Activated T-cell treated with anti-CD3 and anti-CD28 coated beads for 4 hours (primary cell): ENCODE results near the gene KCNH3.
"Not testable (repeated sequence)": the region's sequence is repeated elsewhere in the genome, so short reads cannot be mapped to it uniquely, and the experiment has no call there.

Experiments
- DNase-seq: peaks from one replicate; pipeline ENCODE4 v3.0.0-alpha.2; 2020

KCNH3 gene

DNA sequence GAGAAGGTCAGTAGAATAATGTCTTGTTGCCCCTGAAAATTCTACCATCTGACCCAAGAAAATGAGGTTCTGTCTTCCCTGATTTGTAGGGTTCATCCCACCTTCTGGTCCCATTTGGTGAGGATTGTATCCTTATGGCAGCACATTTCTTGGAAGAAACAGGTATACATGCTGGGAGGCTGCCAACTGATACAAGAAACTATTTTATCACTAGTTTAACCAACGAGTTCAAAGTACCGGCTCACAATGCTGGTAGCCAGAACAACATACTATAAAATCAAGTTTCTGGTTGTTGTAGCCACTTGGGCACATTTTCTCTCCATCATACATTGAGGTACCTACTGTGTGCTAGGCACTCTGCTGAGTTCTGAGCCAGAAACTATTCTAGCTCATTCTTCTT lies 7.1 kb upstream of the KCNH3 start:
- no peak for DNase-seq

DNA sequence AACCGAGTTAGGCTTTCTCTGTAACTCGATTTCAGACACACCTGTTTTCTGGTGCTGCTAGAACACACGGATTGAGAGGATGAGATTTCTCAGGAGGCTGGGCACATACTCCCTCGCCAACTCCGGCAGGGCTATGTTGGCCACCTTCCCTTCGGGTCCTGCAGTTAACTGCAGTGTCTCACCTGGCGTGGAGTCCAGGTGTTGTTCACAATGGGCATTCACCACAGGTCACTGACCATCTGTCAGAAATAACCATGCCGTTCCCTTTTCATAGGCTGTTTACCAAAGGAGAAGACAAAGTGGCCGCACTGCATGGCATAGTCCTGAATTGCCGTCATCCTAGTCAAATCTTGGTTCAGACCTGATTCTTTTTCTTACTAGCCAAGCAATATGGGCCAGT lies 5.5 kb upstream of the KCNH3 start:
- DNase-seq, result no peak

GRCh38 chr12:49534122-49534521 lies 4.7 kb upstream of the KCNH3 start:
- DNase-seq, result not testable (repeated sequence)

DNA sequence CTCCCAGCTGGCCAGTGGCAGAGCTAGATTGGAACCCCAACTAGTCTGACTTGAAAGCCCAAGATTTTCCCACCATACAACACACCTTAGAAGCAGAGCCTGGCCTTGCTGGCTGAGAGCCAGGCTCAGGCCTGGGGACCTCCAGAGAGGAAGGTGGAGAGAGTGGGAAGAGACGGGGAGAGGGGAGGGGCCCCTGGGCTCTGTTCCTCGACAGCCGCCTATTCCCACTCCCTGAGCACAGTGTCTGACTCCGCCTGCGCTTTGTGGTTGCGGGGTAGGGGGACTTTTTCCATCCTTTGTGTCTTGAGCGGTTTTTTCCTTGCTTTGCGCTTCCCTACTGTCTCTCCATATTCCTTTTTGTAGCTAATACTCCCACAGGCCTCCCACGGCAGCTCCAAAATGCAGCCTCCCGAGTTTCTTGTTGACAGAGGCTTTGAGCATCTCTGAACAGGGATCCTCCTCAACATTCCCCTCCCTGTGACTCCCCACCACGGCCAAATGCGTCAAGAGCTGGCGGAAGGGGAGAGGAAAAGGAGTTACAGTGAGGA lies 4.0 kb upstream of the KCNH3 start:
- DNase-seq, result no peak

- no peak for DNase-seq
Measured at GRCh38 chr12:49535921-49536525, 2.8 kb upstream of the KCNH3 start.

- DNase-seq, result no peak
Measured at GRCh38 chr12:49536526-49537071, 2.2 kb upstream of the KCNH3 start.

DNA sequence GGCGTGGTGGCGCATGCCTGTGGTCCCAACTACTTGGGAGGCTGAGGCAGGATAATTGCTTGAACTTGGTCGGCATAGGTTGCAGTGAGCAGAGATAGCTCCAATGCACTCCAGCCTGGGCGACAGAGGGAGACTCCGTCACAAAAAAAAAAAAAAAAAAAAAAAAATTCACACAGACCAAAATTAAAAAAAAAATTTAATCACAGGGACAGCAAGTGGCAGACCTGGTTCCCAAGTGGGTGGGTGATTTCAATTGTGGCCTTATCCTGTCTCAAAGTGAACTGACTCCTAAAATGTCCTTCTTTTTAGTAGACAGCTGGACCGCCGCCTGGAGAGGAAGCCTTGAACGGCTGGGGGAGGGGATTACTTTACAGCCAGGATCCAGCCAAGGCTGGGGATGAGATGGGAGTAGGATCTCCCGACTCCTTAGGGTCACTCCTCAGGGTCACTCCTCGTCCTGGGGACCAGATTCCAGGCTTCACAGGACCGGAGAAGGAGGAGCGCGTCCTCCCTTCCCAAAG lies 1.5 kb upstream of the KCNH3 start:
- no peak for DNase-seq

GRCh38 chr12:49537752-49538509 lies 899 bp upstream of the KCNH3 start:
- peak; percentile 45 for DNase-seq

DNA sequence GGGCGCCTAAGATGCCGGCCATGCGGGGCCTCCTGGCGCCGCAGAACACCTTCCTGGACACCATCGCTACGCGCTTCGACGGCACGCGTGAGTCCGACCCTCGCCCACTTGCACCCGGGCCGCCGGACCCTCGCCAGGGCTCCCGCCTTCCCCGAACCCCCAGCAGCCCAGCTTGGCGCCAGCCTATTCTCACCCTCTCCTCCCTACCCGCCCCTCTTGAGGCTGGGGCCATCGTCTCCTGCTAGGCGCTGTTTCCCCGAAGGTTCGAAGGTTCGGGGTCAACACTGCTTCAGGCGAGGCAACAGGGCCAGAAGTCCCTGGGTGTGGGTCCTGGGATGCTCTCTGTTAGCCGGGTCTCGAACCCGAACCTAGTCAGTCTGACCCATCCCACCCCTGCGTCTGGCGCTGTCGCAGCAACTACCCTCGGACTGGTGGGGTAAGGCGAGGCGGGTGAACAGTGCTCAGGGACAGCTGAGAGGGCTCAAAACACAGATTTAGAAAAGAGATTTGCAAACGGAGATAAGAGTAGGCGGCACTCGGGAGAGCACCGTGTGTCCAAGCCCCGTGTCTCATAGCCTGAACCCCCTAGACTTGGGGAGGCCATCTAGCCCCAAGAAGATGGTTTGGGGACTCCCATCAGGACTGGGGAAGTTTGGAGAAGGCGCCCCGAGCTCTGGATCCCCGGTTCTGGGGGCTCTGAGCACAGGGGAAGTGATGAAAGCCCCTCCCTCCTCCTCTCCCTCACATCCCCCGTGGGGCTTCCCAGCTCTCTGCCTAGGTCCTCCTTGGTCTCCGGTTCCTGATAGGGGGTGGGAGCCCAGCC lies 787 bp downstream of the KCNH3 start:
- DNase-seq, result no peak

DNA sequence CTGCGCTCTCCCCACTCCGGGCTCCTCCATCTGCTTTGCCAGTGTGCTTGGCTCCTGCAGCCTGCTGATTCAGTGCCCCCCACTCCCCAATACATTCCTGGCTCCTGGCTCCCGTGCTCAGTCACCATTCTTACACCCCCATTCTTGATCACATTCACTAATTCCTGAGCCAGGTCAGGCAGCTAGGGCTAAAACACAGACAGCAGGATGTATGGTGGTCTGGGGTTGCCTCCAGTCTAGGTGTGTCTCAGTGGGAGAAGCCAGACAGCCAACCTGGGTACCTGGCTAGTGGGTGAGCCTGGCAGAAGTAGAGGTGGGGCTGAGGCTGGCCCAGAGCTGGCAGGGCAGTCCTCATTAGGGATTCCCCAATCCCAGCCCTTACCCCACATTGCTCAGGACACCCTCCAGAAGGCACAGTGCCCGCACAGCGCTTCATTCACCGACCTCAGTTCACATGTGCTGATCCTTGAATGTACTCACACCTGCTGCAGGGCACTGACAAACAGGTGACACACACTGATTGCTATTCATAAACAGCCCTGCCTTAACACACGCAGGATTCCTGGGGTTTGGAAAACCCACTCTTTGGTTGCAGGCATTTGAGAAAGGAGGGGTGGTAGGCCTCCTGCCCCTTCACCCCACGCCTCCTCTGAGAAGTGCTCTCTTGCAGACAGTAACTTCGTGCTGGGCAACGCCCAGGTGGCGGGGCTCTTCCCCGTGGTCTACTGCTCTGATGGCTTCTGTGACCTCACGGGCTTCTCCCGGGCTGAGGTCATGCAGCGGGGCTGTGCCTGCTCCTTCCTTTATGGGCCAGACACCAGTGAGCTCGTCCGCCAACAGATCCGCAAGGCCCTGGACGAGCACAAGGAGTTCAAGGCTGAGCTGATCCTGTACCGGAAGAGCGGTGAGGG lies 1.7 kb downstream of the KCNH3 start:
- no peak for DNase-seq

DNA sequence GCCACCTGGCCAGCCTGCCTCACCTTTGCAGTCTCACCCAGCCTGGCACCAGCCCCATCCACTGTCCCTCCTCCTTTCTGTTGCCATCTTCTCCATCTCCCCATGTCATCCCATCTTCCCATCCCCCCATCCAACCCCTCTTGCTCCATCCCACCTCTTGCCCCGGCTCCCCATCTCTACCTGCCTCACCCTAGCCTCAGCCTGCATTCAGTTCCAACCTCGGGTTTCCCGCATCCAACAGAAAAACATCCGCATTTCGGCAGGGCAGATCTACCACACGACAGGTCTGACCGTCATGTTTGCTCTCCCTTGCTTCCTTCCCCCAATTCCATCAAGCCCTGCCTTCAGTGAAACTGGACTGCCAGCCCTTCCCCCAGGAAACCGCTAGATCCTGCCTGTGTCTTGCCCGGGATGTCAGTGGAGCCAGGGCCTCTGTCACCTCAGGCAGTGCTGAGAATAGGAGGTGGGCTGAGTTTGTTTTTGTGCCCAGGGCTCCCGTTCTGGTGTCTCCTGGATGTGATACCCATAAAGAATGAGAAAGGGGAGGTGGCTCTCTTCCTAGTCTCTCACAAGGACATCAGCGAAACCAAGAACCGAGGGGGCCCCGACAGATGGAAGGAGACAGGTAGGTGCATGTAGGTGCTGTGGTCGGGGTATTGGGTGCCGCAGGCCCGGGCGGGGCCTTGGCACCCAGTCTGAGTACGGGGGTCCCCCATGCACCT lies 2.5 kb downstream of the KCNH3 start:
- no peak for DNase-seq

DNA sequence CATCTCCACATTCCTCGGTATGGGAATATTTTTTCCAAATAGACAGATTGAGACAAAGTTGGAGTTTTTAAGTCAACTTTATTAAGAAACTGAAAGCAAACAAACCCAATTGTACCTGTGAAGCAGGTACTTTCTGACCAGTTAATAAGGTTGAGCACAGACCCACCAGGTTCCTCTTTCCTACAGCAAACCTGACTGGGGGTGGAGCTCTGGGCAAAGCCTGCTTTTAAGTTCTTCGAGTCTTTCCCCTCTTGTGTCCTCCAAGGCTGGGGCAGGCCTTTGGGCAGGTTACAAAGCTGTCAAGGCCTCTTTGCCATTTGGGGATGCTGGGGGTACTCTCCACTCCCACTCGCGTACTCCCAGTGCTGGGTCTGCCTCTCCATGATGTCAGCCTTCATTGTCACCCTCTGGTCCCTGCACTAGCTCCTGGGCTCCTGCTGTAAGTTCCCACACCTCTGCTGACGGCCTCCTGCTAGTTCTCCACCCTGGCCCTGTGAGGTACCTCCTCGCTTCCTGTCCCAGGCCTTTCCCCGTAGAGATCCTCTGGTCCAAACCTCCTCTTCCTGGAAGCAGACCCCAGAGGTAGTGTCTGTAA lies 3.2 kb downstream of the KCNH3 start:
- DNase-seq, result no peak

DNA sequence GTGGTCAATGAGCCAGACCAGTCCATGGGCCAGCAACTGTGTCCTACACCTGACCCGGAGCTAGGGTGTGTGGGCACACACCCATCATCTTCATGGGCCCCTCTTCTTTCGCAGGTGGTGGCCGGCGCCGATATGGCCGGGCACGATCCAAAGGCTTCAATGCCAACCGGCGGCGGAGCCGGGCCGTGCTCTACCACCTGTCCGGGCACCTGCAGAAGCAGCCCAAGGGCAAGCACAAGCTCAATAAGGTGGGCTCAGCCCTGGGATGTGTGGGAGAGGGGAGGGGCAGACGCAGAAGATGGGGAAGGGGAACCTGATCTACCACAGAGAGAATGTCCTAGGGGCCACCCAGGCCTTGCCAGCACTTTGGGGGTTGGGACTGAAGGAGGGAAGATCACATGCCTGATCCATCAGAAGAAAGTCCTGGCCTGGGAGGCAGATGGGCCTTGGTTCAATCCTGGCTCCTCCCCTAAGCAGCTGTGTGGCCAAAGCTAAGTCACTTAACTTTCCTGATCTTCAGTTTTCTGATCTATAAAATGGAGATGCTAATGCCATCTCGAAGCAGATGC lies 3.8 kb downstream of the KCNH3 start:
- DNase-seq, result no peak

GRCh38 chr12:49543221-49543913 lies 4.5 kb downstream of the KCNH3 start:
- no peak for DNase-seq

GRCh38 chr12:49543914-49544815 lies 5.3 kb downstream of the KCNH3 start:
- DNase-seq, result no peak

DNA sequence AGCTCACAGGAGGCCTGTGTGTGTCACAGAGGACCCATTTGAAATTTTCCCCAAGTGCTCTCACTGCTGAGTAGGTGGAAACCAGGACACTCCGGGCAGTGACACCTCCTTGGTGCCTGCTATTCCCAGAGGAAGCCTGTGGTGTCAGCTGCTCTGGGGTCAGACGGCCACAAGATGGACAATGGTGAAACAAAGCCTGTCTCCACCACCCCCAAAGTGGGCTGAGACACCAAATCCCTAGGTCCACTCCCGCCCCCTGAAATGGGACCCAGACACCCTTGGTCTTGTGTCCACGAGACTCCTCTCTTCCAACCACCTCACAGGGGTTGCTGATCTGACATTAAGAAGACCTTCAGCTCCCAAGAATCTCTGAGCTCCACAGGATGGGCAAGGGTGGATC lies 7.0 kb downstream of the KCNH3 start:
- DNase-seq, result no peak

DNA sequence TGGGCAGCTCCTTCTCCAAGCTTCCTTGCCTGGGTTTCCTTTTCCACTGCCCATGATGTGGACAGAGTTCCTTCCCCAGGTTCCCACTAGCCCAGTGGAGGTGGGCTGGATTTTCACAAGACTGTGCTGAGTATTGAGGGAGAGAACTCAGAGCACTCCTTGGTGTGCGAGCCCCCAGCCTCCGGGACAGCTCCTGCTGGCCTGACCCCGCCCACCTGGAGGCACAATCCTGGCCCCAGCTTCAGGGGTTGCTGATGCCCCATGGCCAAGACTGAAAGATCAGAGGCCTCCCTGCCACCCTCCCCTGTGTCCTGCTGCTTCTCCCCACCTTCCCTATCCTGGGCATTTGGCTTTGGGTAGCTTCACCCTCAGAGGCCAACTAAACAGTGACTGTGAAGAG lies 7.7 kb downstream of the KCNH3 start:
- no peak for DNase-seq

GRCh38 chr12:49547090-49547690 lies 8.4 kb downstream of the KCNH3 start:
- no peak for DNase-seq
